Large intestine (tissue), 3 donors: ENCODE results near the gene SLC23A2. TPM values are rescaled to one million over a fixed set of nuclear protein-coding genes. Genes with fewer than 3 reads are reported as not detected.
"Not testable (repeated sequence)": the region's sequence is repeated elsewhere in the genome, so short reads cannot be mapped to it uniquely, and the experiment has no call there.

Experiments used
- DNase-seq, 2 donors: peaks; one replicate each; pipeline versions ENCODE4 v3.0.0 to v3.0.0-alpha.2; 2013
- H3K27ac ChIP-seq: one replicate; pipeline ENCODE4 v1.5.1; 2013; ENCODE audit warnings: low read length
- H3K27me3 ChIP-seq: 2 replicates; pipeline ENCODE4 v1.6.1; 2013; ENCODE audit warnings: low read length; ENCODE audit not compliant: control insufficient read depth, insufficient read depth
- H3K36me3 ChIP-seq: 2 replicates; pipeline ENCODE4 v1.6.1; 2013; ENCODE audit warnings: low read length; ENCODE audit not compliant: control insufficient read depth, insufficient read depth
- H3K4me1 ChIP-seq: one replicate; pipeline ENCODE4 v1.6.1; 2013; ENCODE audit warnings: low read length; ENCODE audit not compliant: control insufficient read depth, insufficient read depth
- H3K4me3 ChIP-seq: one replicate; pipeline ENCODE4 v1.5.1; 2013; ENCODE audit warnings: low read length
- H3K9me3 ChIP-seq: one replicate; pipeline ENCODE4 v1.6.1; 2013; ENCODE audit warnings: mild to moderate bottlenecking, low read depth, low read length, moderate library complexity; ENCODE audit not compliant: control insufficient read depth
- WGBS: methylation state at CpG from one replicate; pipeline ENCODE4 v1.1.5; 2013; ENCODE audit warnings: low lambda C conversion rate; ENCODE audit not compliant: insufficient coverage; 5-methylcytosine and 5-hydroxymethylcytosine counted together
- polyA plus RNA-seq: library from polyadenylated mRNA; unstranded; fragments of 120-200 nt; gene quantifications from one replicate; pipeline ENCODE4 v1.2.1, GENCODE V29; 2013

SLC23A2 gene
- polyA plus RNA-seq, 1 donor = 11.3 TPM

- WGBS = 80% methylated on average over 2 of the region's 2 CpGs
- Histone ChIP-seq H3K36me3 (no peaks in the 10 kb centered on the region), H3K4me3 (no peak overlapping the region), H3K27me3 (no peaks in the 10 kb centered on the region), H3K27ac (no peak overlapping the region), H3K4me1 (no peaks in the 10 kb centered on the region), H3K9me3 (no peaks in the 10 kb centered on the region)
- DNase-seq = no peak
These were observed 32.3 kb upstream of the SLC23A2 start for GRCh38 chr20:5033566-5033965.

GRCh38 chr20:5031701-5032100 is 30.4 kb upstream of the SLC23A2 start:
- H3K36me3 ChIP-seq, H3K27ac ChIP-seq, H3K4me3 ChIP-seq, H3K9me3 ChIP-seq, DNase-seq, H3K27me3 ChIP-seq, H3K4me1 ChIP-seq: not testable (repeated sequence)
- WGBS = 100% methylated on average over 1 of the region's 10 CpGs

- H3K27ac ChIP-seq = no peak overlapping the region
- WGBS = 83% methylated on average over 2 of the region's 10 CpGs
- H3K4me3 ChIP-seq = no peak overlapping the region
- no peaks in the 10 kb centered on the region for H3K9me3 ChIP-seq
- no peaks in the 10 kb centered on the region for H3K36me3 ChIP-seq
- H3K27me3 ChIP-seq = no peaks in the 10 kb centered on the region
- H3K4me1 ChIP-seq = no peaks in the 10 kb centered on the region
- no peak for DNase-seq
These were observed 29.9 kb upstream of the SLC23A2 start for GRCh38 chr20:5031206-5031557.

- H3K4me1 ChIP-seq = no peaks in the 10 kb centered on the region
- no peaks in the 10 kb centered on the region for H3K9me3 ChIP-seq
- H3K27ac ChIP-seq = no peak overlapping the region
- H3K4me3 ChIP-seq = no peak overlapping the region
- no peaks in the 10 kb centered on the region for H3K27me3 ChIP-seq
- no peaks in the 10 kb centered on the region for H3K36me3 ChIP-seq
- WGBS = no CpG with 5 or more reads among the region's 10 CpGs
- no peak for DNase-seq
These were observed 29.3 kb upstream of the SLC23A2 start for GRCh38 chr20:5030348-5031205.

- H3K36me3 ChIP-seq, H3K9me3 ChIP-seq, H3K4me1 ChIP-seq, DNase-seq, H3K27me3 ChIP-seq, H3K4me3 ChIP-seq, H3K27ac ChIP-seq: not testable (repeated sequence)
- no CpG with 5 or more reads among the region's 4 CpGs for WGBS
These were observed 27.1 kb upstream of the SLC23A2 start for GRCh38 chr20:5028258-5029059.

- DNase-seq = no peak
- H3K27me3 ChIP-seq = no peaks in the 10 kb centered on the region
- no peak overlapping the region for H3K27ac ChIP-seq
- no CpG with 5 or more reads among the region's 4 CpGs for WGBS
- H3K9me3 ChIP-seq = no peaks in the 10 kb centered on the region
- H3K4me1 ChIP-seq = no peaks in the 10 kb centered on the region
- no peak overlapping the region for H3K4me3 ChIP-seq
- no peaks in the 10 kb centered on the region for H3K36me3 ChIP-seq
These were observed 23.7 kb upstream of the SLC23A2 start for GRCh38 chr20:5024982-5025381.

DNA sequence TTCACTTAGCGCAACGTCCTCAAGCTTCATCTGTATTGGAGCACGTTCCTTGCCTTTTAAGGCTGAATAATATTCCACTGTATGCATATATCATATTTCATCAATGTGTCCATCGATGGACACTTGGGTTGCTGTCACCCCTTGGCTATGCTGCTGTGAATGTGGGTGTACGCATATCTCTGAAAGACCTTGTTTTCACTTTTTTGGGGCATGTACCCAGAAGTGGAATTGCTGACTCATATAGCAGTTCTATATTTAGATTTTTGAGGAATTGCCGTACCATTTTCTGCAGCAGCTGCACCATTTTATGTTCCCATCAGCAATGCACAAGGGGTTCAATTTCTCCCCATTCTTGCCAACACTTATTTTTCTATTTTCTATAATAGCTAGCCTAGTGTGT is 22.8 kb upstream of the SLC23A2 start:
- Histone ChIP-seq H3K27ac (no peak overlapping the region), H3K4me3 (no peak overlapping the region), H3K4me1 (no peaks in the 10 kb centered on the region), H3K27me3 (no peaks in the 10 kb centered on the region), H3K9me3 (no peaks in the 10 kb centered on the region), H3K36me3 (no peaks in the 10 kb centered on the region)
- 100% methylated on average over 1 of the region's 6 CpGs for WGBS
- no peak for DNase-seq

- not testable (repeated sequence) for H3K9me3 ChIP-seq, H3K27ac ChIP-seq, H3K27me3 ChIP-seq, H3K4me3 ChIP-seq, H3K4me1 ChIP-seq, H3K36me3 ChIP-seq, DNase-seq
- no CpG with 5 or more reads among the region's 4 CpGs for WGBS
These were observed 21.9 kb upstream of the SLC23A2 start for GRCh38 chr20:5023171-5023570.

- H3K27ac ChIP-seq = no peak overlapping the region
- no peak for DNase-seq
- no peaks in the 10 kb centered on the region for H3K9me3 ChIP-seq
- 93% methylated on average over 2 of the region's 5 CpGs for WGBS
- no peak overlapping the region for H3K4me3 ChIP-seq
- no peaks in the 10 kb centered on the region for H3K27me3 ChIP-seq
- no peaks in the 10 kb centered on the region for H3K4me1 ChIP-seq
- no peaks in the 10 kb centered on the region for H3K36me3 ChIP-seq
These were observed 19.4 kb upstream of the SLC23A2 start for GRCh38 chr20:5020760-5021159.

- no peak for DNase-seq
These were observed 12.6 kb upstream of the SLC23A2 start for GRCh38 chr20:5013682-5014447.

More at GRCh38 chr20:5013682-5014447, 12.6 kb upstream of the SLC23A2 start:
- WGBS = no CpG with 5 or more reads among the region's 8 CpGs
- Histone ChIP-seq H3K27ac (no peak overlapping the region), H3K4me1 (no peaks in the 10 kb centered on the region), H3K9me3 (no peaks in the 10 kb centered on the region), H3K4me3 (no peak overlapping the region), H3K27me3 (no peaks in the 10 kb centered on the region), H3K36me3 (no peaks in the 10 kb centered on the region)
